DND-41 (cell line): ENCODE measurements around the gene THBS1.

Source experiments
- ATAC-seq: fragments of 200-7000 bp; cut with Tn5 transposase; 3 replicates; pipeline ENCODE4 v1.9.1; 2021; ENCODE audit warnings: low read depth; ENCODE audit not compliant: insufficient read depth
- DNase-seq: peaks from one replicate; pipeline ENCODE4 v3.0.0-alpha.2; 2020
- H2AFZ ChIP-seq: 2 replicates; pipeline ENCODE4 v1.6.0; 2012; ENCODE audit warnings: low read depth, low read length
- H3K27ac ChIP-seq: 2 replicates; pipeline ENCODE4 v1.5.1; 2012; ENCODE audit warnings: low read length, inconsistent platforms
- H3K27me3 ChIP-seq: fragments of 200-600 bp; sonication (generic); 2 replicates; pipeline ENCODE4 v1.6.0; 2012; ENCODE audit warnings: low read length, mild to moderate bottlenecking, inconsistent platforms; ENCODE audit not compliant: insufficient read depth, poor library complexity
- H3K36me3 ChIP-seq: 2 replicates; pipeline ENCODE4 v1.5.1; 2012; ENCODE audit warnings: low read length, inconsistent platforms; ENCODE audit not compliant: insufficient read depth
- H3K4me1 ChIP-seq: 2 replicates; pipeline ENCODE4 v1.5.1; 2012; ENCODE audit warnings: mild to moderate bottlenecking, low read length; ENCODE audit not compliant: insufficient read depth
- H3K4me2 ChIP-seq: 2 replicates; pipeline ENCODE4 v1.6.0; 2012; ENCODE audit warnings: mild to moderate bottlenecking, moderate library complexity, low read length, inconsistent platforms; ENCODE audit not compliant: insufficient read depth
- H3K4me3 ChIP-seq, 2 experiments: fragments of 200-600 bp in 1 of 2; shearing (Covaris generic) in 1 of 2; 2 replicates each; pipeline ENCODE4 v1.5.1; 2012 to 2016; ENCODE audit warnings: inconsistent platforms in 2 of 2, low read length in 2 of 2, mild to moderate bottlenecking in 2 of 2, low read depth in 1 of 2, moderate library complexity in 1 of 2
- H3K79me2 ChIP-seq: 2 replicates; pipeline ENCODE4 v1.6.0; 2012; ENCODE audit warnings: low read length, inconsistent platforms; ENCODE audit not compliant: insufficient read depth
- H3K9ac ChIP-seq: 2 replicates; pipeline ENCODE4 v1.6.0; 2012; ENCODE audit warnings: low read depth, mild to moderate bottlenecking, inconsistent platforms, low read length, moderate library complexity
- H3K9me3 ChIP-seq: 2 replicates; pipeline ENCODE4 v1.5.1; 2012; ENCODE audit warnings: low read length, moderate library complexity, mild to moderate bottlenecking, inconsistent platforms; ENCODE audit not compliant: insufficient read depth, severe bottlenecking
- H4K20me1 ChIP-seq: 2 replicates; pipeline ENCODE4 v1.6.0; 2012; ENCODE audit warnings: low read length; ENCODE audit not compliant: insufficient read depth
- CTCF ChIP-seq: IDR thresholded peaks from 2 replicates; pipeline ENCODE4 v1.5.1; 2012; ENCODE audit warnings: borderline replicate concordance, low read length, moderate library complexity, mild to moderate bottlenecking; ENCODE audit not compliant: poor library complexity, severe bottlenecking; ENCODE audit errors: extremely low read depth
- EZH2 ChIP-seq: IDR thresholded peaks from 3 replicates; pipeline ENCODE4 v1.6.1; 2012; ENCODE audit warnings: borderline replicate concordance, low read depth, mild to moderate bottlenecking, moderate library complexity, low read length, inconsistent platforms; ENCODE audit not compliant: severe bottlenecking

THBS1 gene

GRCh38 chr15:39580485-39581241 is at the start of gene THBS1:
Gene THBS1, plus strand, starts transcription at chr15:39581079. Its CDS starts 779 bp downstream, at chr15:39581858.
- no peak within 1 kb of the TSS for H3K9ac ChIP-seq
- ATAC-seq (no peak), DNase-seq (no peak)
- H2AFZ ChIP-seq = no peak within 1 kb of the TSS
- no peaks in the 10 kb centered on the region for H3K27me3 ChIP-seq
- H3K4me2 ChIP-seq = no peak within 1 kb of the TSS
- TF ChIP-seq CTCF = no peak
- TF ChIP-seq EZH2 = no peak
- no peaks in the 10 kb centered on the region for H3K9me3 ChIP-seq
- H3K4me1 ChIP-seq = no peaks in the 10 kb centered on the region
- no peak within 1 kb of the TSS for H3K4me3 ChIP-seq
- H3K36me3 ChIP-seq = no peaks in the 10 kb centered on the region
- H4K20me1 ChIP-seq = no peaks in the 10 kb centered on the region
- no peak within 1 kb of the TSS for H3K27ac ChIP-seq
- no peaks in the 10 kb centered on the region for H3K79me2 ChIP-seq

- Histone ChIP-seq H3K4me1 (no peaks in the 10 kb centered on the region), H3K4me2 (no peak overlapping the region), H3K27ac (no peak overlapping the region), H3K9me3 (no peaks in the 10 kb centered on the region), H2AFZ (no peak overlapping the region), H3K79me2 (no peaks in the 10 kb centered on the region), H4K20me1 (no peaks in the 10 kb centered on the region), H3K4me3 (no peak overlapping the region), H3K9ac (no peak overlapping the region), H3K27me3 (peaks cover 5% of the 10 kb centered on the region), H3K36me3 (no peaks in the 10 kb centered on the region)
- DNase-seq (no peak), ATAC-seq (no peak)
- TF ChIP-seq CTCF (no peak), EZH2 (no peak)
Observed at GRCh38 chr15:39534996-39535395, 45.9 kb upstream of the THBS1 start.

- no peak for DNase-seq
- Histone ChIP-seq H2AFZ (no peak overlapping the region), H3K79me2 (no peaks in the 10 kb centered on the region), H3K36me3 (no peaks in the 10 kb centered on the region), H3K4me2 (no peak overlapping the region), H3K4me1 (no peaks in the 10 kb centered on the region), H4K20me1 (no peaks in the 10 kb centered on the region), H3K27me3 (peaks cover 5% of the 10 kb centered on the region), H3K9ac (no peak overlapping the region), H3K9me3 (no peaks in the 10 kb centered on the region), H3K4me3 (no peak overlapping the region), H3K27ac (no peak overlapping the region)
- TF ChIP-seq CTCF (no peak), EZH2 (no peak)
- no peak for ATAC-seq
Observed at GRCh38 chr15:39535466-39535865, 45.4 kb upstream of the THBS1 start.

GRCh38 chr15:39538936-39539335 is 41.9 kb upstream of the THBS1 start:
- H3K27me3 ChIP-seq = peaks cover 5% of the 10 kb centered on the region
- H3K9me3 ChIP-seq = no peaks in the 10 kb centered on the region
- no peak for DNase-seq
- no peak overlapping the region for H3K4me3 ChIP-seq
- H2AFZ ChIP-seq = no peak overlapping the region
- no peak for ATAC-seq
- H3K79me2 ChIP-seq = no peaks in the 10 kb centered on the region
- H3K4me2 ChIP-seq = no peak overlapping the region
- H3K4me1 ChIP-seq = no peaks in the 10 kb centered on the region
- no peaks in the 10 kb centered on the region for H3K36me3 ChIP-seq
- H4K20me1 ChIP-seq = no peaks in the 10 kb centered on the region
- H3K9ac ChIP-seq = no peak overlapping the region
- no peak overlapping the region for H3K27ac ChIP-seq
- TF ChIP-seq CTCF = no peak
